Spleen (tissue), 7 donors: ENCODE results near the gene BICRA.
"Not testable (repeated sequence)": the region's sequence is repeated elsewhere in the genome, so short reads cannot be mapped to it uniquely, and the experiment has no call there.

Experiments
- CTCF ChIP-seq, 11 experiments: fragments of 200-600 bp in 7 of 11; fragments of 450-650 bp in 4 of 11; sonication (generic) in 4 of 11; IDR thresholded peaks in 8 of 11; conservative IDR thresholded peaks in 3 of 11; 1 replicate in 7 of 11; 2 replicates in 4 of 11; pipeline versions ENCODE4 v1.4.0 to v1.8.0; 2016 to 2021; ENCODE audit warnings: antibody characterized with exemption in 11 of 11, inconsistent platforms in 4 of 11, mild to moderate bottlenecking in 1 of 11
- POLR2A ChIP-seq, 3 donors: fragments of 450-650 bp; IDR thresholded peaks; one replicate each; pipeline ENCODE4 v1.5.1; 2017; ENCODE audit warnings: antibody characterized with exemption in 3 of 3, mild to moderate bottlenecking in 1 of 3
- POLR2AphosphoS5 ChIP-seq, 3 donors: sonication (generic); formaldehyde crosslinking; IDR thresholded peaks; one replicate each; pipeline ENCODE4 v1.5.1; 2017; ENCODE audit warnings: antibody characterized with exemption in 3 of 3
- donor health status: DM: no; HTN: no; CAD: no; lungs with moderate emphysema.
- donor health status: DM: no; HTN: no; CAD: no.
- donor health status: DM: no; HTN: no; CAD: no.

- TF ChIP-seq POLR2A (IDR thresholded peaks at IDR 0.05); POLR2AphosphoS5 (IDR thresholded peaks at IDR 0.05); CTCF (IDR thresholded peaks at IDR 0.05 in 8 of 11, conservative IDR thresholded peaks at IDR 0.05 in 3 of 11): not testable (repeated sequence)
These were observed 105.9 kb downstream of the BICRA start for GRCh38 chr19:47714855-47715254.
